UCSD-AML1 (cell line): ENCODE data around the gene ADGRG3.

ENCODE experiments used
- DNase-seq: peaks from one replicate; lab custom pipeline; 2025; ENCODE audit not compliant: unreplicated experiment; lab: John Stamatoyannopoulos, UW

ADGRG3 gene

DNA sequence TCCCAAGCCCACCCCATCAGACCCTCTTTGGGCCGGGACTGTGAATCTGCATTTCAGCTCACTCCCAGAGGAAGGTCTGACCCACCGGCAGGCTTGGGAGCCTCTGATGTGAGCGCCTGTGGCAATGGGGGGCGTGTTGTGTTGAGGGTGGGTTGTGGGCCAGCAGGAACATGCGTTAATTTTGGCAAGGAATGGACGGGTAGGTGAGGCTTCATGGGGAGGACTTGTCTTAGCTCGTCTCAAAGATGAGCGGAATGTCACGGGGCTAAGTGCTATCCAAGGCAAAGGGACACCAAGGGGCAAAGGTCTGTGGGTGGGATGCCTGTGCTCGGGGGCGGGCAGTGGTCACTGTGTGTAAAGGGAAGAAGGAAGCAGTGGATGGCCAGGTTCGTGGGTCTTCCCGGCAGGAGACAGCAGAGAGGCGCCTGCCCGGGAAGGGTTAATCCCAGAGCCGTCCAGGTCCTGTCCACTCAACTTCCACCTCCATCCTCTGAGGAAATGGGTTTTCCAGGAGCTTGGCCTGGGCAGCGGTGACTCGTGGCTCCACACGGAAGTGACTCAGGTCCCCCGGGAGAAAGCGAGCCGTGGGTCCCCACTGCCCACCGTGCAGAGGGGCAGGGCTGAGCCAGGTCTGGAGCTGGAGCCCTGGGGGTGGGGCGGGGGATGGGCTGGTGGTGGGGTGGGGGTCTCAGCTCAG is 22.3 kb upstream of the ADGRG3 start:
- DNase-seq, result no peak

DNA sequence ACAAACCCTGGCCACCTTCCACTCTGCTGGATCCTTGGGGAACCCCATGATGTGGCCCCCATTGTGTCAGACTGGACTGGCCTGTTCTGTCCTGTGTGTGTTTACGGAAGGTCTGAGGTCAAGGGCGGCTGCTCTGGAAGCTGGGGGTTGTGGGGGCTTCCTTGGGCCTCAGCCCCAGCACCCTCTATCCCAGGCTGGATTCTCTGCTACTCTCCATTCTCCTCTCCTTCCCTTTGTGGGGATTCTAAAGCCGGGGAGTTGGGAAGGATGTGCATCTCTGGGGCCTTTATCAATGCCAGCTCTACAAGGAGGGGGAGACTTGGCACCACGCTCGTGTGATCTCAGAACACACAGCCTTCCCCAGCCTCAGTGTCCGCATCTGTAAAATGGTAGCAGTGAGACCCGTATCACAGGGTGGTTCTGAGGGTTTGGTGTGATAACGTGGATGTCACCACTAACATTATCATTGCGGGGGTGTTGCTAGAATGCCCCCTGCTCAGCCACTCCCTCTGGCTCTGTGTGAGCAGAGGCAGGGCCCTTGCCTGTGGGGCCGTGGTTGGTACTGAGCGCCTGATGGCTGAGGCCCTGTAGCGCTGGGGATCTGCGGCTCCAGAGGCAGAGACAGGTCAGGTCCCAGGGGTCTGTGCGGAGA is 21.6 kb upstream of the ADGRG3 start:
- no peak for DNase-seq

DNA sequence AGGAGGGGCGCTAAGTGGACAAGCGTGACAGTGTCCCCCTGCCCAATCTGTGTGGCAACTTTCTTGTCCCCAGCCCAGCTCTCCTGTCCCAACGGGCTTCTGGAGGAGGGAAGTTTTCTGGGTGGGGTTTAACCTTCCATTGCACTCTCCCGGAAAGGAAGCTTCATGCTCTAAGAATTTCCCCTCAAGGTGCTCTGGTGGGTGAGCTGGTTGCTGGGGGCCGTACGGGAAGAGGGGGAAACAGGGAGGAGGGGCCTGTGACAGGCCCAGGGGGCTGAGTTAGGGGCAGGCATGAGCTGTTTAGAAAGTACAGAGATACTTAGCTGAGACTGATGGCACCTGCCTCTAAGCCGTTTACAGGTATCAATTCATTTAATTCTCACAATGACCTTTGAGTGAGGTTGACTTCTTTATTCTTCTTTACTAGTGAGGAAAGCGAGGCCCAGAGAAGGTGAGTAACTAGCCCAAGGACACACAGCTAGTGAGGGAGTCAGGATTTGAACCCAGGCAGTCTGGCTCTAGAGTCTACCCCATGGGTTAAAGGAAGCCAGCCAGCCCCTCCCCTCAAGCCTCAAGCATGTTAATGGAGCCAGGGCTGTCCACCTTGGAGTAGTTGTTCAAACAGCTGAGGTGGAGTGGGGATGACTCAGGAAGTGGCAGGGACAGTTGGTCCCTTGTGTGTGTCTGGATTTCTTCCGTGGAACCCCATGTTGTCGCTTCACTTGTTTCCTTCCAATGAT is 20.8 kb upstream of the ADGRG3 start:
- no peak for DNase-seq

DNA sequence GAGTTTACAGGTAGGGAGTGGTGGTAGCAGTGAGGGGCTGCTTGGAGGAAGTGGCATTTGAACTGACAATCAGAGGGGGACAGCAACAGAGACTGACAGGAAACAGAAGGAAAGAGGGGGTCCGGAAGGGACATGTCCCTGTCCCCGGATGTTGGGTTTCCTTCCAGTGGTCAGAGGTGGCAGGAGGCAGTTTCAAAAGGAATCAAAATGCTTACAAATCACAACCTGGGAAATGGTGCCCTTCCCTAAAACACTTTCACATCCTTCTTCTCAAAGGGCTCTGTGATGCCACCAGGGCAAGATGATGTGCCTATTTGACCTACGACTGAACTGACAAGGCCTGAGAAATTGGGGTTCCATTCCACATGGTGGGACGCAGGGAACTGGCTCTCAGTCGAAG is 20.0 kb upstream of the ADGRG3 start:
- peak; percentile 54 for DNase-seq

DNA sequence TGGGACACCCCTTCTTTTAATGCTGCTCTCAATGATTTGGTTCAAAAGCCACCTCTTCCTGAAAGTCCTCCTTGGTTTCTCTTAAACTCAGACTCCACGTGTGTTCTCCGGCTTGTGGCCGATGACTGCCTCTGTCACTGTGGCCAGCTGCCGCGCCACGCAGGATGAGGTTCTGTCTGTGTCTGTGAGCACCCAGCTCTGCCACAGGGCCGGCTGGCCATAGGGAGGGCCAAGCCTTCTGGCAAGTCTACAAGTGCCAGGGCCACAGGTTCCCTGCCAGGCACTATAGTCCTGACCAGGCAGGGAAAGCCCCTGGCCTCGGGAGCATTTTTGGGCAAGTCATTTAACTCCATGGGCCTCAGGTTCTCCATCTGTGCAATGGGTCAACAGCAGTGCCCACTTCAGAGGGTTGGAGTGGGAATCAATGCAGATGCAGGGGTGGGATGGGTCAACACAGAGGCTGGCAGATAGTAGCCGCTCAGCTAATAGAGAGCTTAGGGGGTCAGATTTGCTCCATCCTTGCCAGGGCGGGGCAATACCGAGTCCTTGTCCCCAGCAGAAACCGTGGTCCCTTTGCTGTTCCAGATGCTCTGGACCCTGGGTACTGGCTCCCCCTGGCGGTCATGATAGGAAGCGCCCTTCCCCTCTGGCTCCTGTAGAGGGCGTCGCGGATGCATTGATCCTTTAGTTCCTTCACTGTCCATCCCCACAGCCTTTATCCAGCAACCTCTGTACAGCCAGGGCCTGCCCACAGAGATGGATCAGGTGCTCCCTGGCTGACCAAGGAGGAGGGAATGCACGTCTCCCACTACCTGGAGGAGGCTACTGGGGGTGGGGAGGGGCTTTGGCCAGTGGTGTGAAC is 19.3 kb upstream of the ADGRG3 start:
- DNase-seq, result peak; percentile 90

DNA sequence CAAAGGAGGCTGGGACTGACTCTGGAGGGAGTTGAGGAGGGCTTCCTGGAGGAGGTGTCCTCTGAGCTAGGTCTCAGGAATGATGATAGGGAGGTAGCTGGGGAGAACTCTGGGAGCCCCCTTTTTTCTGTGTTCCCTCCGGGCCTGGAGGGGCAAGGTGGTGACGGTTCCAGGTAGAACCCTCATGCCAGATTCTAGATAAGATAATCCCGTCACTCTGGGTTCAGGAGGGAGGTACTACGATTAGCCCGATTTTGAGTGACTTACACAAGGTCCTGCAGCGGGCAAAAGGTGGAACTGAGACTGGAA is 18.7 kb upstream of the ADGRG3 start:
- DNase-seq, result no peak

DNA sequence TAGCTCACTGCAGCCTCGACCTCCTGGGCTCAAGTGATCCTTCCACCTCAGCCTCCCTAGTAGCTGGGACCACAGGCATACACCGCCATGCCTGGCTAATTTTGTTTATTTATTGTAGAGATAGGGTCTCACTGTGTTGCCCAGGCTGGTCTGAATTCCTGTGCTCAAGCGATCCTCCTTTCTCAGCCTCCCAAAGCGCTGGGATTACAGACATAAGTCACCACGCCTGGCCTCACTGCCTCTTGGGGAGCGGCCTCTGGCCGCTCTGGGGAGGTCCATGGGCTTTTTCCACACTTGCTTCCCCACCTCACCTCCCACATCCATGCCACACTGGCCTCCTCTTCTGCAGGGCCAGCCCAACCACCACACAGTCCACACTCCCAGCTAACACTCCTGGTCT is 18.3 kb upstream of the ADGRG3 start:
- no peak for DNase-seq

DNA sequence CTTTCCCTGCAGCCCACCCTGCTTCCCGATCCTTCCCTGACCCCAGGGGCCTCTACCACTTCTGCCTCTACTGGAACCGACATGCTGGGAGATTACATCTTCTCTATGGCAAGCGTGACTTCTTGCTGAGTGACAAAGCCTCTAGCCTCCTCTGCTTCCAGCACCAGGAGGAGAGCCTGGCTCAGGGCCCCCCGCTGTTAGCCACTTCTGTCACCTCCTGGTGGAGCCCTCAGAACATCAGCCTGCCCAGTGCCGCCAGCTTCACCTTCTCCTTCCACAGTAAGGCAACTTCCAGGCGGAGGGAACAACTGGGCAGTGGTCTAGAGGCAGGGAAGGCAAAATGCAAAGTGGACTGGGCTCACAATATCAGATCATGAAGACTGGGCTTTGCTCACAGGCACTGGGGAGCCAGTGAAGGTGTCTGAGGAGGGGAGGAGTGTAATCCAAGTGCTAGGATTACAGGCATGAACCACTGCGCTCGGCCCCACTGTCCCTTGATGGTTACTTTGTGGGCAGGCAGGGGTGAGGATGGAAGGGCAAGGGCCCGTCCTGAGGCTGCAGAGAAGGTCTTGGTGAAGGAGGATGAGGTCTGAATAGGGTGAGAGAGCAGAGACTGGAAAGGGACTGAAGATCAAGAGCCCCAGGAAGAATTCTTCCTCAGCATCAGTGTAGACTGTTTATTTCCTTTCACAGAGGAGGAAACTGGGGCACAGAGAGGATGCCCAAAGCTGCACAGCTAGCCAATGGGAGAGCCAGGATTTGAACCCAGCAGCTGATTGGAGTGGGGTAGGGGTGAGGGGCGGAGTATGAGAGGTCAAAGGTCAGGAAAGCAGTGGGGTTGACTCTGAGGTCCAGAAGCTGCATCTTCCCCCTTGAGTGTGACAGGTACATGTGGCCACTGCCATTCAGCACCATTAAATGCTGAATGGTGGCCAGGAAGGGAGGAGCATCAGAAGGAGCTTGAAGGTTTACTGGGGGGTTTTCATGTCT is 16.5 kb upstream of the ADGRG3 start:
- DNase-seq, result no peak

DNA sequence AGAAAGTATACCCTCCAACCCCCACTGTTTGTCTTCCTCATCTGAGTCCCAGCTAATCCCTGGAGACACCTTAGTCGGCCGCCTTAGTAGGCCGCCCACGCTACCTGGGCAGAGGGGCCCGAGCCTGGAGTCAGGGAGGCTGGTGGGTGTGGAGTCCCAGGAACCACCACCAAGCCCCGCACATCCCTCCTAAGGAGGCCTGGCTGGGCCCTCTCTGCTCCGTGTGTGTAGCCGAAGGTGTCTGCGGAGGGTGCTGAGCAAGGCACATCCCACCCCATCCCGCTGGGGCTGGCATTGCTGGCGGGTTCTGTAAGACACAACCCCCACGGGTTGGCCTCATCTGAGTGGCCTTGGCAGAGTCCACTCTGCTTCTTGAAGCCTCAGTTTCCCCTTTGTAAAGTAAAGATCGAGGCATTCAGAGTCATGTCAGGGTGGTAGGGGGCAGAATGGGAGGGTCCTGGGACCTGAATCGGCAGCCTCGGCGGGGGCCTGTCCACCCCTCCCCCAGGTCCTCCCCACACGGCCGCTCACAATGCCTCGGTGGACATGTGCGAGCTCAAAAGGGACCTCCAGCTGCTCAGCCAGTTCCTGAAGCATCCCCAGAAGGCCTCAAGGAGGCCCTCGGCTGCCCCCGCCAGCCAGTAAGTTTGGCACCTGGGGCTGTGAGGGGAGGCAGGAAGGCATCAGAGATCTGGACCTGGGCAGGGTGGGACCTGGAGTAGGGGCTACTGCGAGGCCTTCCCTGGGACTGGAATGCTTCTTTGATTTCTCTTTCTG is 15.2 kb upstream of the ADGRG3 start:
- no peak for DNase-seq

DNA sequence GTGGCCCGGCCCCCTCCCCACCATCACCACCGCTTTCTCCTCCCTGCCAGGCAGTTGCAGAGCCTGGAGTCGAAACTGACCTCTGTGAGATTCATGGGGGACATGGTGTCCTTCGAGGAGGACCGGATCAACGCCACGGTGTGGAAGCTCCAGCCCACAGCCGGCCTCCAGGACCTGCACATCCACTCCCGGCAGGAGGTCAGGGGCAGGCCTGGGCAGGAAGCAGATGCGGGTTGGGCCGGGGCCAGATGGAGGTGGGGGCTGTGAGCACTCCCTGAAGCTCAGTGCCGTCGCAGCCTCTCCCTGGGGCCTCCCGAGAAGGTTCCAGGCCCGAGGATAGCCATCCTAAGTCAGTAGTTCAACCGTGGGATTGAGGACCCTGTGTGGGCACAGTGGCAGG is 14.2 kb upstream of the ADGRG3 start:
- peak; percentile 74 for DNase-seq

DNA sequence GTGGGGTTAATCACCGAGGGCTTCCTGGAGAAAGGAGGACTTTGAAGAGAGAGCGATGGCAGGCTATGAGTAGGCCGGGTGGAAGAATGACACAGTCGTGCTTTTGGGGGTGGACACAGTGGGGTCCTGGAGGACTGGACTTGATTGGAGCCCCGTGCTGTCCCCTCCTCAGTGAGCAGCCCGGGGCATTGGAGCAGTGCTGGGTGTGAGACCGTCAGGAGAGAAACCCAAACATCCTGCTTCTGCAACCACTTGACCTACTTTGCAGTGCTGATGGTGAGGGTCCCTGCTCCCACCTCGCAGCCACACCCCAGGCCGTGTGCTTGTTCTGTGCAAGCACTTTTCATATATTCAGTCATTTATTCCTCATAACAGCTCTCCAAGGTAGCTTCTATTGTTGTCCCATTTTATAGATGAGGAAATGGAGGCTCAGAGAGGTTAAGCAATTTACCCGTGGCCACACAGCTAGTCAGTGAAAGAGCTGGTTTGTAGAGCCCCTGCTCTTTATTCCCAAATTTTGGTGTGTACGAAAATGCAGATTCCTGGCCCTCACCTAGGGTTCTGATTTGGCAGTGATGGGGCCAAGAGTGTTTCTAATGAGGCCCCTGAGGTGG is 11.7 kb upstream of the ADGRG3 start:
- no peak for DNase-seq

DNA sequence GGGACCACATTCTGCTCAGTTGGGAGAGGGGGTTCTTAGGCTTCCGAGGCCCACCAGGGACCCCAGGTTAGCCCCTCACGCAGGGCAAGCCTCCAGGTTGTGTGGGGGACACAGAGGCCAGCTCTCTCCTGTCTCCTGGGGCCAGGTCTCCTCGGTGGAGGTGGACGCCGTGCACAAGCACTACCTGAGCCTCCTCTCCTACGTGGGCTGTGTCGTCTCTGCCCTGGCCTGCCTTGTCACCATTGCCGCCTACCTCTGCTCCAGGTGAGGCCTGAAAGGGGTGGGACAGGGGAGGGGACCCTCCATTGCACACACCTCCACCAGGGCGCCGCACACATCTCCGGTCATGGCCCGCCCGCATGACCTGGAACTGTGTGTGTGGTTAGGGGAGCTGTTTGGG is 10.9 kb upstream of the ADGRG3 start:
- no peak for DNase-seq

DNA sequence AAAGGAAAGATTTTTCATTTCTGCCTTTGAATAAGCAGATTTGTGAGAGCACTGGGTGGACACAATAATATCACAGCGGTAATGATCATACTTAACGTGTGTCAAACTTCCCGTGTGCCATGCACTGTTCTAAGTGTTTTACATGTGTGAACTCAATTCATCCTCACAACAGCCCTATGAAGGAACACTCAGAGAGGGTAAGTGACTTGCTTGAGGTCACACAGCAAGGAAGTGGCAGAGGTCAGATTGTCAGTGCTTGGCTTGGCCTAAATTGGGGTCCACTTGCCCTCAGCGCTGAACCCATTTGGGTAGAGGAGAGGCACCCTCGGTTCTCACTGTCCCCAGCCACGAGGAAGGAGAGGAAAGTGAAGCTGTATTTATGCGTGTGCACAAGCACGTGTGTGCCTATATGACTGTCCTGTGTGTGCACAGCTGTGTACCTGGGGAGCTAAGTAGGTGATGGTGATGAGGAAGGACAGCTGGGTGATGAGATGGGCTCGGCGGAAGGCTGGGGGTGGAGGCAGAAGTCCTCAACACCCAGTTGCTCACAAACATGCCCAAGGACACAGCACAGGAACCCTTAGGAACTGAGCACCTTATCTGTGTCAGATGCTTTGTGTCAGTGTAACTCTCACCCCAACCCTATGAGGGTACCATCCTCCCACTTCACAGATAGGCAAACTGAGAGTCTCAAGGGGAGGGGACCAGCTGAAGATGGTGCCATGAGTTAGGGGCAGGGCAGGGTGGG is 9.8 kb upstream of the ADGRG3 start:
- DNase-seq, result no peak

DNA sequence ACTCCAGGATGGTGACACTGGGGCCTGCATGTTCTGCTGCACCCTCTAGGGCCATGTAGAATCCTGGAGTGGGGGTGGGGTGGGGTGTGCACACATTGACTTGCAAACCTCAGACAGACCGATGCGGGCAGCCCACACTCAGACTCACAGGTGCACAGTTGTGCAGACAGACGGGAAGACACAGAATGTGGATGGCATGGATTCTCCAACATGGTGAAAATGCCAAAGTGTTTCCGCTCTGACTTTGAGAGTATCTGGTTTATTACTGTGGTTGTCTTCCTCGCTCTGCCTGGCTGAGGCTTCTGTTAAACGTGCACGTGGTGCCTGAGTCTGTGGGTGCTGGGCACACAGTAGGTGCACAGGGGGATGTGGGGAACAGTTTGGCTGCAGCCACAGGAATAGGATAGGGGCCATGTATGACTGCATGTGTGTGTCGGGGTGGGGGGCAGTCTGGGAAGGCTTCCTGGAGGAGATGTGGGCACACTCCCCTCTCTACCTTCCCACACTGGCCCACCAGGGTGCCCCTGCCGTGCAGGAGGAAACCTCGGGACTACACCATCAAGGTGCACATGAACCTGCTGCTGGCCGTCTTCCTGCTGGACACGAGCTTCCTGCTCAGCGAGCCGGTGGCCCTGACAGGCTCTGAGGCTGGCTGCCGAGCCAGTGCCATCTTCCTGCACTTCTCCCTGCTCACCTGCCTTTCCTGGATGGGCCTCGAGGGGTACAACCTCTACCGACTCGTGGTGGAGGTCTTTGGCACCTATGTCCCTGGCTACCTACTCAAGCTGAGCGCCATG is 9.0 kb upstream of the ADGRG3 start:
- no peak for DNase-seq

DNA sequence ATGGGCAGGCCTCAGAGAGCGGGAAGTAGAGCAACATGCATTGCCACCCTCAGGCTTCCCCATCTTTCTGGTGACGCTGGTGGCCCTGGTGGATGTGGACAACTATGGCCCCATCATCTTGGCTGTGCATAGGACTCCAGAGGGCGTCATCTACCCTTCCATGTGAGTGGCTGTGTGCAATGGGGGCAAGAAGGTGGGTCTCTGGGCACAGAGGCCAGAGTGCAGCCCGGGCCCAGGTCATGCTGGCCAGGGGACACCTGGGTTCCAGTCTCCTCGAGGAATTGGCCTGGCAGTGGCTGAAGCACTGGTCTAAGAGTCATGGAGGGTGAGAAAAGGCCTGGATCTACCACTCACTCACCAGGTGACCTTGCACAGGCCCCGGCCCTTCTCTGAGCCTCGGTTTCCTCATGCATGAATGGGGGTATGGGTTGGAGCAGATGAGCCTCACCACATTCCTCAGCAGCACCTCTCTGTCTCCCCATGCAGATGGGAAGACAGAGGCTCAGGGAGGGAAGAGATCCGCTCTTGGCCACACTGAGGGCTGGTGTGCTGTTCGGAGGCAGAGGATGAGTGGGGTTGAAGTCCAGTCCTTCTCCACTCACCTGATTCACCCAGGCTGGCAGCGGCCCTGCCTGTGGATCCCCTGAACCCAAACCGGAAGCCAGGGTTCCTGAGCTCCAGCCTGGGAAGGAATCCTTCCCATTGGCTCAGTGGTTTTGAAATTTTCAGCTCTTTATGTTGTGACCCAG is 7.2 kb upstream of the ADGRG3 start:
- DNase-seq, result no peak

DNA sequence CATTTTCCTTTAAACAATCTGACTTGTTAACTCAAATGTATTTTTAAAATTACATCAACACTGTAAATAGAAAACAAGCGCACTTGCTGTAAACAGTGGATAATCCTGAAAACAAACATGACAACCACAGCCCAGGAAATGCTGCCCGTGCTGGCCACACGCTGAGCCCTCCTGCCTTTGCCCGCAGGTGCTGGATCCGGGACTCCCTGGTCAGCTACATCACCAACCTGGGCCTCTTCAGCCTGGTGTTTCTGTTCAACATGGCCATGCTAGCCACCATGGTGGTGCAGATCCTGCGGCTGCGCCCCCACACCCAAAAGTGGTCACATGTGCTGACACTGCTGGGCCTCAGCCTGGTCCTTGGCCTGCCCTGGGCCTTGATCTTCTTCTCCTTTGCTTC is 6.6 kb upstream of the ADGRG3 start:
- DNase-seq, result no peak
